ENCODE data around the gene CBX8. TPM values are rescaled to one million over a fixed set of nuclear protein-coding genes. Genes with fewer than 3 reads are reported as not detected.

CBX8 gene
- total RNA-seq, 1 donor from 2014 or later = 23.1 TPM

DNA sequence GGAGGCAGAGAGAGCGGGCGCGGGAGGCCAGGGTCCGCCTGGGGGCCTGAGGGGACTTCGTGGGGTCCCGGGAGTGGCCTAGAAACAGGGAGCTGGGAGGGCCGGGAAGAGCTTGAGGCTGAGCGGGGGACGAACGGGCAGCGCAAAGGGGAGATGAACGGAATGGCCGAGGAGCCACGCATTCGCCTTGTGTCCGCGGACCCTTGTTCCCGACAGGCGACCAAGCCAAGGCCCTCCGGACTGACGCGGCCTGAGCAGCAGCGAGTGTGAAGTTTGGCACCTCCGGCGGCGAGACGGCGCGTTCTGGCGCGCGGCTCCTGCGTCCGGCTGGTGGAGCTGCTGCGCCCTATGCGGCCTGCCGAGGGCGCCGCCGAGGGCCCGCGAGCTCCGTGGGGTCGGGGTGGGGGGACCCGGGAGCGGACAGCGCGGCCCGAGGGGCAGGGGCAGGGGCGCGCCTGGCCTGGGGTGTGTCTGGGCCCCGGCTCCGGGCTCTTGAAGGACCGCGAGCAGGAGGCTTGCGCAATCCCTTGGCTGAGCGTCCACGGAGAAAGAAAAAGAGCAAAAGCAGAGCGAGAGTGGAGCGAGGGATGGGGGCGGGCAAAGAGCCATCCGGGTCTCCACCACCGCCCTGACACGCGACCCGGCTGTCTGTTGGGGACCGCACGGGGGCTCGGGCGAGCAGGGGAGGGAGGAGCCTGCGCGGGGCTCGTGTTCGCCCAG lies 43.6 kb upstream of the CBX8 start:
- H3K9me3 Mint-ChIP-seq (ENCODE audit: low read depth) = no peaks in the 10 kb centered on the region
- TF ChIP-seq, protein P1, sequence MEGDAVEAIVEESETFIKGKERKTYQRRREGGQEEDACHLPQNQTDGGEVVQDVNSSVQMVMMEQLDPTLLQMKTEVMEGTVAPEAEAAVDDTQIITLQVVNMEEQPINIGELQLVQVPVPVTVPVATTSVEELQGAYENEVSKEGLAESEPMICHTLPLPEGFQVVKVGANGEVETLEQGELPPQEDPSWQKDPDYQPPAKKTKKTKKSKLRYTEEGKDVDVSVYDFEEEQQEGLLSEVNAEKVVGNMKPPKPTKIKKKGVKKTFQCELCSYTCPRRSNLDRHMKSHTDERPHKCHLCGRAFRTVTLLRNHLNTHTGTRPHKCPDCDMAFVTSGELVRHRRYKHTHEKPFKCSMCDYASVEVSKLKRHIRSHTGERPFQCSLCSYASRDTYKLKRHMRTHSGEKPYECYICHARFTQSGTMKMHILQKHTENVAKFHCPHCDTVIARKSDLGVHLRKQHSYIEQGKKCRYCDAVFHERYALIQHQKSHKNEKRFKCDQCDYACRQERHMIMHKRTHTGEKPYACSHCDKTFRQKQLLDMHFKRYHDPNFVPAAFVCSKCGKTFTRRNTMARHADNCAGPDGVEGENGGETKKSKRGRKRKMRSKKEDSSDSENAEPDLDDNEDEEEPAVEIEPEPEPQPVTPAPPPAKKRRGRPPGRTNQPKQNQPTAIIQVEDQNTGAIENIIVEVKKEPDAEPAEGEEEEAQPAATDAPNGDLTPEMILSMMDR (IDR thresholded peaks at IDR 0.05; ENCODE audit: unreplicated experiment) = no peak
- H3K27me3 Mint-ChIP-seq = peaks cover 40% of the 10 kb centered on the region
- no peak overlapping the region for H3K27ac Mint-ChIP-seq
- no peak for DNase-seq (ENCODE audit: low spot score, unreplicated experiment)
- H3K4me3 Mint-ChIP-seq (ENCODE audit: low read depth) = peak overlapping the region; percentile 31
- no peaks in the 10 kb centered on the region for H3K36me3 Mint-ChIP-seq (ENCODE audit: insufficient read depth)
- H3K4me1 Mint-ChIP-seq (ENCODE audit: low read depth) = peaks cover 22% of the 10 kb centered on the region

GRCh38 chr17:79839356-79840268 lies 42.7 kb upstream of the CBX8 start, which contains the start of gene CBX4:
Gene CBX4 (minus strand): TSS chr17:79839440. CDS start chr17:79839251, 189 bp downstream.
- peak within 1 kb of the TSS; percentile 89 for H3K27ac Mint-ChIP-seq
- H3K9me3 Mint-ChIP-seq (ENCODE audit: low read depth) = no peaks in the 10 kb centered on the region
- H3K4me1 Mint-ChIP-seq (ENCODE audit: low read depth) = peaks cover 22% of the 10 kb centered on the region
- peaks cover 48% of the 10 kb centered on the region for H3K27me3 Mint-ChIP-seq
- peaks cover 4% of the 10 kb centered on the region for H3K36me3 Mint-ChIP-seq (ENCODE audit: insufficient read depth)
- DNase-seq (ENCODE audit: low spot score, unreplicated experiment) = peak; percentile 83
- H3K4me3 Mint-ChIP-seq (ENCODE audit: low read depth) = peak within 1 kb of the TSS; percentile 83
- TF ChIP-seq, protein P1 (IDR thresholded peaks at IDR 0.05; ENCODE audit: unreplicated experiment) = peak; percentile 78

GRCh38 chr17:79838522-79839274 lies 41.8 kb upstream of the CBX8 start:
- peak overlapping the region; percentile 89 for H3K27ac Mint-ChIP-seq
- DNase-seq (ENCODE audit: low spot score, unreplicated experiment) = peak; percentile 39
- TF ChIP-seq, protein P1 (IDR thresholded peaks at IDR 0.05; ENCODE audit: unreplicated experiment) = no peak
- H3K4me1 Mint-ChIP-seq (ENCODE audit: low read depth) = peaks cover 23% of the 10 kb centered on the region
- peak overlapping the region; percentile 83 for H3K4me3 Mint-ChIP-seq (ENCODE audit: low read depth)
- peaks cover 6% of the 10 kb centered on the region for H3K36me3 Mint-ChIP-seq (ENCODE audit: insufficient read depth)
- H3K9me3 Mint-ChIP-seq (ENCODE audit: low read depth) = no peaks in the 10 kb centered on the region
- H3K27me3 Mint-ChIP-seq = peaks cover 51% of the 10 kb centered on the region

GRCh38 chr17:79837888-79838521 lies 41.1 kb upstream of the CBX8 start:
- Mint-ChIP-seq H3K4me3 (ENCODE audit: low read depth) (peak overlapping the region; percentile 83), H3K4me1 (ENCODE audit: low read depth) (peaks cover 22% of the 10 kb centered on the region), H3K36me3 (ENCODE audit: insufficient read depth) (peaks cover 6% of the 10 kb centered on the region), H3K9me3 (ENCODE audit: low read depth) (no peaks in the 10 kb centered on the region), H3K27me3 (peaks cover 52% of the 10 kb centered on the region), H3K27ac (peak overlapping the region; percentile 89)
- TF ChIP-seq, protein P1 (IDR thresholded peaks at IDR 0.05; ENCODE audit: unreplicated experiment) = no peak
- no peak for DNase-seq (ENCODE audit: low spot score, unreplicated experiment)

Measured in progenitor cell of endocrine pancreas (in vitro differentiated cells).